ENCODE results near the gene MCRS1. TPM values are rescaled to one million over a fixed set of nuclear protein-coding genes. Genes with fewer than 3 reads are reported as not detected.

The MCRS1 gene
- total RNA-seq, 6 donors from 2014 or later, result 39.6 to 85.9 (median 62.7) TPM

GRCh38 chr12:49557187-49557916, 10.6 kb downstream of the MCRS1 start:
- no peak for DNase-seq
- Histone ChIP-seq H3K36me3 (peaks cover 32 to 67% (median 56%) of the 10 kb centered on the region in 4 donors), H3K9me3 (no peaks in the 10 kb centered on the region), H3K27me3 (no peaks in the 10 kb centered on the region), H3K4me3 (no peak overlapping the region), H3K4me1 (no peaks in the 10 kb centered on the region), H3K27ac (no peak overlapping the region)
- WGBS, 2 donors, result 93 to 98% methylated on average over 15 to 17 of the region's 18 CpGs
- TF ChIP-seq POLR2A (IDR thresholded peaks at IDR 0.05), result no peak
- no peak for TF ChIP-seq EP300 (IDR thresholded peaks at IDR 0.05)
- no peak for TF ChIP-seq CTCF (IDR thresholded peaks at IDR 0.05)
- TF ChIP-seq POLR2AphosphoS5 (IDR thresholded peaks at IDR 0.05), result no peak
- no peak for ATAC-seq (ENCODE audit: low FRiP score in 2 of 2)

GRCh38 chr12:49556391-49557186, 11.4 kb downstream of the MCRS1 start:
- Histone ChIP-seq H3K27ac (no peak overlapping the region), H3K4me3 (no peak overlapping the region), H3K27me3 (no peaks in the 10 kb centered on the region), H3K36me3 (peaks cover 25 to 60% (median 48%) of the 10 kb centered on the region in 4 donors), H3K4me1 (no peaks in the 10 kb centered on the region), H3K9me3 (no peaks in the 10 kb centered on the region)
- ATAC-seq (ENCODE audit: low FRiP score in 2 of 2), result no peak
- no peak for TF ChIP-seq POLR2AphosphoS5 (IDR thresholded peaks at IDR 0.05)
- TF ChIP-seq POLR2A (IDR thresholded peaks at IDR 0.05), result no peak
- no peak for TF ChIP-seq EP300 (IDR thresholded peaks at IDR 0.05)
- 70 to 76% methylated on average over 5 to 12 of the region's 12 CpGs for WGBS, 2 donors
- DNase-seq, result no peak

DNA sequence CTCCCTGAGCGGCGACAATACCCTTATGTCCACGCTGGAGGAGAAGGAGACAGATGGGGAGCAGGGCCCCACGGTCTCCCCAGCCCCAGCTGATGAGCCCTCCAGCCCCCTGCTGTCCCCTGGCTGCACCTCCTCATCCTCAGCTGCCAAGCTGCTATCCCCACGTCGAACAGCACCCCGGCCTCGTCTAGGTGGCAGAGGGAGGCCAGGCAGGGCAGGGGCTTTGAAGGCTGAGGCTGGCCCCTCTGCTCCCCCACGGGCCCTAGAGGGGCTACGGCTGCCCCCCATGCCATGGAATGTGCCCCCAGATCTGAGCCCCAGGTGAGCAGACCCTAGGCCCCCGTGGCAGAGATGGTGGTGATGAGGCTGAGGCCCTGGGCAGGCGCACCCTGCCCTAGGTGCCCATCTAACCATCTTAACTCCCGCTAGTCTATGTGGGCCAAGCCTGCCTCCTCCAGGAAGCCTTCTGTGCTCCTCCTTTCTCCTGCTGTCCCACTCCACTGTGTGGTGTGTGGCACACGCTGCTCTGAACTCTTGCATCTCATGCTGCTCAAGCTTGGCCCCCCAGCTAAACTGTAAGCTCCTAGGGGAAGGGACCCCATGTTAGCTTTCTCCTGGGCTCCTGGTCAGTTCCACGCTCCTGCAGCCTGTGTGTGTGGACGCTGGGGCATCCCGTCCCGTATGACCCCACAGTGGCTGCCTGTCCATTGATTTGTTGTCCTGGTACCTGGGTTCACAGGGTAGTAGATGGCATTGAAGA, 12.1 kb downstream of the MCRS1 start:
- H3K9me3 ChIP-seq, result no peaks in the 10 kb centered on the region
- H3K4me3 ChIP-seq, result no peak overlapping the region
- H3K27ac ChIP-seq, result no peak overlapping the region
- no peak for DNase-seq
- ATAC-seq (ENCODE audit: low FRiP score in 2 of 2), result no peak
- TF ChIP-seq POLR2A (IDR thresholded peaks at IDR 0.05), result no peak
- TF ChIP-seq CTCF (IDR thresholded peaks at IDR 0.05), result no peak
- TF ChIP-seq EP300 (IDR thresholded peaks at IDR 0.05), result no peak
- TF ChIP-seq POLR2AphosphoS5 (IDR thresholded peaks at IDR 0.05), result no peak
- H3K27me3 ChIP-seq, result no peaks in the 10 kb centered on the region
- 92 to 100% methylated on average over 8 to 16 of the region's 18 CpGs for WGBS, 2 donors
- H3K4me1 ChIP-seq, result no peaks in the 10 kb centered on the region
- H3K36me3 ChIP-seq, result peaks cover 25 to 52% (median 42%) of the 10 kb centered on the region in 4 donors

DNA sequence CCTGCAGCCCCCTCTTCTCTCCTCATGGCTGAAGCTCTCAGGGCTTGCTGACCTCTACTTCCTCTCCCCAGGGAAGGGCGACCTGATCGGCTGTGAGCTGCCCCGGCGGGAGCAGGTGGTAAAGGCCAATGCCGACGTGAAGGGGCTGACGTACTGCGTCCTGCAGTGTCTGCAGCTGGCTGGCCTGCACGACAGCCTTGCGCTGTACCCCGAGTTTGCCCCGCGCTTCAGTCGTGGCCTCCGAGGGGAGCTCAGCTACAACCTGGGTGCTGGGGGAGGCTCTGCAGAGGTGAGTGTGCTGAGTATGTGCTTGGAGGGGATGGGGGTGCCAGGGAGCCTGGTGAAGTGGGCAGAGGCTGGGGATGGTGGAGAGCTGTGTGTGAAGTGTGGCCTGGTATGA, 13.7 kb downstream of the MCRS1 start:
- peaks cover 12 to 37% (median 26%) of the 10 kb centered on the region in 4 donors for H3K36me3 ChIP-seq
- no peak for ATAC-seq (ENCODE audit: low FRiP score in 2 of 2)
- no peaks in the 10 kb centered on the region for H3K9me3 ChIP-seq
- DNase-seq, result peak in 1 of 2 donors; percentile 68
- H3K27me3 ChIP-seq, result peaks cover 0 to 8% (median 1%) of the 10 kb centered on the region in 4 donors
- TF ChIP-seq EP300 (IDR thresholded peaks at IDR 0.05) (no peak), POLR2AphosphoS5 (IDR thresholded peaks at IDR 0.05) (no peak), POLR2A (IDR thresholded peaks at IDR 0.05) (no peak), CTCF (IDR thresholded peaks at IDR 0.05) (no peak)
- 81% methylated on average over 14 of the region's 15 CpGs; no CpG with 5 or more reads in 1 of the 2 donors for WGBS, 2 donors
- H3K27ac ChIP-seq, result no peak overlapping the region
- H3K4me1 ChIP-seq, result peaks cover 2 to 5% (median 2%) of the 10 kb centered on the region in 4 donors
- no peak overlapping the region for H3K4me3 ChIP-seq

Measured in upper lobe of left lung (tissue), 6 donors.